Right atrium auricular region (tissue), 2 donors: ENCODE data around the gene MRTFB. TPM values are rescaled to one million over a fixed set of nuclear protein-coding genes. Genes with fewer than 3 reads are reported as not detected.
A peak's percentile ranks its signal among the peaks of the same experiment; 100 is the strongest.

ENCODE experiments used
- DNase-seq: peaks from one replicate; pipeline ENCODE4 v3.0.0-alpha.2; 2019; ENCODE audit warnings: low spot score
- H3K27ac ChIP-seq, 2 donors: fragments of 200-600 bp; sonication (generic); 1 replicate in 1 of 2; 2 replicates in 1 of 2; pipeline ENCODE4 v1.5.1; 2016 to 2019
- H3K27me3 ChIP-seq, 2 donors: fragments of 200-600 bp; sonication (generic); one replicate each; pipeline versions ENCODE4 v1.5.1 to v1.6.0; 2017 to 2019
- H3K36me3 ChIP-seq: fragments of 200-600 bp; sonication (generic); one replicate; pipeline ENCODE4 v1.5.1; 2016
- H3K4me1 ChIP-seq, 2 donors: fragments of 200-600 bp; sonication (generic); one replicate each; pipeline versions ENCODE4 v1.5.1 to v1.6.0; 2017 to 2019
- H3K4me3 ChIP-seq, 2 donors: fragments of 200-600 bp; sonication (generic); 1 replicate in 1 of 2; 2 replicates in 1 of 2; pipeline ENCODE4 v1.5.1; 2017 to 2019; ENCODE audit warnings: mild to moderate bottlenecking in 1 of 2, moderate library complexity in 1 of 2
- H3K9me3 ChIP-seq, 2 donors: fragments of 200-600 bp; sonication (generic); one replicate each; pipeline ENCODE4 v1.5.1; 2019
- CTCF ChIP-seq, 2 donors: fragments of 200-600 bp; sonication (generic); IDR thresholded peaks; one replicate each; pipeline ENCODE4 v1.5.1; 2019; ENCODE audit warnings: antibody characterized with exemption in 2 of 2
- total RNA-seq, 2 donors: library from RNA; depleted of rRNA; stranded (reverse); fragments of >200 nt; gene quantifications; one replicate each; pipeline ENCODE4 v1.1.0, GENCODE V29; 2016

MRTFB gene
- total RNA-seq, 2 donors from 2014 or later = 38.6 to 46.5 TPM

GRCh38 chr16:14196539-14196938 lies 125.4 kb downstream of the MRTFB start:
- Histone ChIP-seq H3K27me3 (no peaks in the 10 kb centered on the region), H3K4me3 (no peak overlapping the region), H3K4me1 (peaks cover 0 to 19% of the 10 kb centered on the region in 2 donors), H3K9me3 (no peaks in the 10 kb centered on the region), H3K36me3 (no peaks in the 10 kb centered on the region), H3K27ac (no peak overlapping the region)
- TF ChIP-seq CTCF (IDR thresholded peaks at IDR 0.05) = no peak
- DNase-seq = no peak

- no peak overlapping the region for H3K4me3 ChIP-seq
- H3K4me1 ChIP-seq = peaks cover 0 to 22% of the 10 kb centered on the region in 2 donors
- no peaks in the 10 kb centered on the region for H3K9me3 ChIP-seq
- H3K27me3 ChIP-seq = no peaks in the 10 kb centered on the region
- no peak for DNase-seq
- H3K36me3 ChIP-seq = no peaks in the 10 kb centered on the region
- no peak for TF ChIP-seq CTCF (IDR thresholded peaks at IDR 0.05)
- H3K27ac ChIP-seq = no peak overlapping the region
Observed at GRCh38 chr16:14198012-14198411, 126.9 kb downstream of the MRTFB start.

GRCh38 chr16:14198572-14198971 lies 127.5 kb downstream of the MRTFB start:
- Histone ChIP-seq H3K4me3 (no peak overlapping the region), H3K4me1 (peaks cover 0 to 27% of the 10 kb centered on the region in 2 donors), H3K27me3 (no peaks in the 10 kb centered on the region), H3K36me3 (no peaks in the 10 kb centered on the region), H3K27ac (no peak overlapping the region), H3K9me3 (no peaks in the 10 kb centered on the region)
- DNase-seq = no peak
- TF ChIP-seq CTCF (IDR thresholded peaks at IDR 0.05) = no peak

GRCh38 chr16:14199199-14199598 lies 128.1 kb downstream of the MRTFB start:
- Histone ChIP-seq H3K4me1 (peaks cover 0 to 27% of the 10 kb centered on the region in 2 donors), H3K27ac (no peak overlapping the region), H3K4me3 (no peak overlapping the region), H3K27me3 (no peaks in the 10 kb centered on the region), H3K9me3 (no peaks in the 10 kb centered on the region), H3K36me3 (no peaks in the 10 kb centered on the region)
- no peak for TF ChIP-seq CTCF (IDR thresholded peaks at IDR 0.05)
- no peak for DNase-seq

- no peak overlapping the region for H3K4me3 ChIP-seq
- no peak for TF ChIP-seq CTCF (IDR thresholded peaks at IDR 0.05)
- no peak overlapping the region for H3K27ac ChIP-seq
- H3K36me3 ChIP-seq = no peaks in the 10 kb centered on the region
- H3K27me3 ChIP-seq = no peaks in the 10 kb centered on the region
- peaks cover 0 to 27% of the 10 kb centered on the region in 2 donors for H3K4me1 ChIP-seq
- no peak for DNase-seq
- no peaks in the 10 kb centered on the region for H3K9me3 ChIP-seq
Observed at GRCh38 chr16:14199624-14200023, 128.5 kb downstream of the MRTFB start.

- H3K27me3 ChIP-seq = no peaks in the 10 kb centered on the region
- peak overlapping the region; percentile 24 to 38 for H3K27ac ChIP-seq
- TF ChIP-seq CTCF (IDR thresholded peaks at IDR 0.05) = no peak
- peak overlapping the region in 1 of 2 donors; percentile 8 for H3K4me3 ChIP-seq
- no peaks in the 10 kb centered on the region for H3K36me3 ChIP-seq
- no peak for DNase-seq
- H3K4me1 ChIP-seq = peaks cover 0 to 21% of the 10 kb centered on the region in 2 donors
- no peaks in the 10 kb centered on the region for H3K9me3 ChIP-seq
Observed at GRCh38 chr16:14202095-14202494, 131.0 kb downstream of the MRTFB start.
